ENCODE results near the gene MAB21L4.
"Not testable (repeated sequence)": the region's sequence is repeated elsewhere in the genome, so short reads cannot be mapped to it uniquely, and the experiment has no call there.

MAB21L4 gene

DNA sequence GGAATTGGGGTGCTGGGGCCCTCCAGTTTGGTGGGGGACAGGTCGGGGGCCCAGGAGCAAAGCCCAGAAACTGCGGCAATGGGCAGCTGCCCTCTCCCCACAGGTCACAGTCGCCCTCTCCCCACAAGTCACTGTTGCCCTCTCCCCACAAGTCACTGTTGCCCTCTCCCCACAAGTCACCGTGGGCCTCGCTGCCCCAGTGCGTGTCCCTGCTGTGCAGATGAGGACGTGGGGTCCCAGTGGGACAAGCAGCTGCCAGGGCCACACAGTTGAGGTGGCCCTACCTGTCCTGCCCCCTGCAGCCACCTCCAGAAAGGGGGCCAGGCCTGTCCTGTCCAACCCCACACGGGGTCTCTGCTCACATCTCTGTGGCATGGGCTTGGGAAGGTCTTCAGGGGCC is 40.3 kb downstream of the MAB21L4 start:
- no peak for DNase-seq

DNA sequence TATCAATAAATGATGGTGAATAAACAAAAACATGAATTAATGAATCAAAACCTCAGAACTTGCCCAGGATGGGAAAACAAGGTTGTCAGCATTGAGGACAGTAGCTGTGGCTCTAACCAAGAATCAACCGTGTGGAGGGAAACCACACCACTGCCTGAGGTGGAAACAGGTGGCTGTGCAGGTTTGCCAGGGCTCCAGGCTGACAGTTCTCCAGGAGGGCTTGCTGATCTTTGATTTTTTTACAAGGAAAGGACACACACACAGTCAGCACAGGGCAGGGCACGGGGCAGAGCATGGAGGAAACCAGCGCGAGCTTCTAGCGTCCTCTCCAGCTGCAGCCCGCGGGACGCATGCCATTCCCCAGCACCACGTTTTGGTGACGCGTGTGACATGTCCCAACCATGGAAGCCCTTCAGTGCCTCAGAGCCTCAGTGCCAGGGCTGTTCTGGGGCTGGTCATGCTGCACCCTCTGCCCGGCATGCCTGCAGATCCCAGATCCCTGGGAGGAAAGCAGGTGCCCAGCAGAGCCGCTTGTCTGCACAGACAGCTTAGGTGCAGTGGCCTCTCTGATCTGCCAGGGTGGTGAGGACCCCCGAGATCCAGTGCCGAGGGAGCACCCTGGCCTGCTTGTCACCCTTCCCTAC is 43.2 kb downstream of the MAB21L4 start:
- no peak for DNase-seq

GRCh38 chr2:240851078-240851991 is 44.6 kb downstream of the MAB21L4 start:
- DNase-seq, result peak; percentile 69

DNA sequence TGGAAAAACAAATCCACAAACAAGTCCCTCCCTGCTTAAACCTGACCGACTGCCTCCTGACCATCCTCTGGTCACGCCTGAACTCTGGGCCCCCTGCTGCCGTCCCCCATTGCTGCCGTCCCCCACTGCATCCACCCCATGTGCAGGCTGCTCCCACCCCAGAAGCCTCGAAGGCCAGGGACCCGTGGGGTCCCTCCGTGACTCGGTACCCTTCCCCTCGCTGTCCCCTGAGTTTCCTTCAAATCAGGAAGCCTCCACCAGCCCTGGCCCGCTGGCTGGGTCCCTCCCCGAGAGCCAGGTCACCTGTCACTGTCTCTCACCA is 45.2 kb downstream of the MAB21L4 start:
- no peak for DNase-seq

- DNase-seq, result no peak
Observed at GRCh38 chr2:240850026-240850425, 45.9 kb downstream of the MAB21L4 start.

GRCh38 chr2:240848900-240849680 is 46.9 kb downstream of the MAB21L4 start:
- no peak for DNase-seq

- no peak for DNase-seq
Observed at GRCh38 chr2:240847817-240848216, 48.1 kb downstream of the MAB21L4 start.

DNA sequence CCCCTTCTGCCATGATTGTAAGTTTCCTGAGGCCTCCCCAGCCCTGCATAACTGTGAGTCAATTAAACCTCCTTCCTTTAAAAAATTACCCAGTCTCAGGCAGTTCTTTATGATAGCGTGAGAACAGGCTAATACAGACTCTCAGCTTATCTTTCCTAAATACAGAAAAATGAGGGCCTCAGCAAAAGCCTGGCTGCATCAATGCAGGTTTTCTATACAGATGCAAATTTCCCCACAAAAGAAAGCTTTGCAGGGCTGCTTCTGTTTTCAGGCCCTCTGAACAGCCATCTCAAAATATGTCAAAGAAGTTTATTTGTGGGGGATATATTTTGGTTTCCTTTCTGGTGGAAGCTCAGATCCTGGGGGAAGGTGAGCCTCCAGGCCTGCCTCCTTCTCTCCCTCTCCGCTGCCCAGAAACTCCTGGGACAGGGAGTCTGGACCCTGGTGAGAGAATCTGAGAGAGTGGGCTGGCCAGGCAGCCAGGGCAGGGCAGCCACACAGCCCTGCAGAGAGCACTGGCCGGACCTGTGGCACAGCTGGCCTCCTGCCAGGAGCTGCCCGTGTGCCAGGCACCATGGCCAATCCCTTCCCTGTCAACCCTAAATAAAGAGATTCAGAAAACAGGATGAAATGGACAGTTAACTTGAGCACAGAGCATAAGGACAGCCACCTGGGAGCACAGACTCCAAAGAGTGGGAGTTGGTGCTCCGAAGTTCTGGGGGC is 48.9 kb downstream of the MAB21L4 start:
- no peak for DNase-seq

GRCh38 chr2:240846309-240846708 is 49.6 kb downstream of the MAB21L4 start:
- DNase-seq, result not testable (repeated sequence)

GRCh38 chr2:240840435-240841060 is 55.4 kb downstream of the MAB21L4 start:
- no peak for DNase-seq

DNA sequence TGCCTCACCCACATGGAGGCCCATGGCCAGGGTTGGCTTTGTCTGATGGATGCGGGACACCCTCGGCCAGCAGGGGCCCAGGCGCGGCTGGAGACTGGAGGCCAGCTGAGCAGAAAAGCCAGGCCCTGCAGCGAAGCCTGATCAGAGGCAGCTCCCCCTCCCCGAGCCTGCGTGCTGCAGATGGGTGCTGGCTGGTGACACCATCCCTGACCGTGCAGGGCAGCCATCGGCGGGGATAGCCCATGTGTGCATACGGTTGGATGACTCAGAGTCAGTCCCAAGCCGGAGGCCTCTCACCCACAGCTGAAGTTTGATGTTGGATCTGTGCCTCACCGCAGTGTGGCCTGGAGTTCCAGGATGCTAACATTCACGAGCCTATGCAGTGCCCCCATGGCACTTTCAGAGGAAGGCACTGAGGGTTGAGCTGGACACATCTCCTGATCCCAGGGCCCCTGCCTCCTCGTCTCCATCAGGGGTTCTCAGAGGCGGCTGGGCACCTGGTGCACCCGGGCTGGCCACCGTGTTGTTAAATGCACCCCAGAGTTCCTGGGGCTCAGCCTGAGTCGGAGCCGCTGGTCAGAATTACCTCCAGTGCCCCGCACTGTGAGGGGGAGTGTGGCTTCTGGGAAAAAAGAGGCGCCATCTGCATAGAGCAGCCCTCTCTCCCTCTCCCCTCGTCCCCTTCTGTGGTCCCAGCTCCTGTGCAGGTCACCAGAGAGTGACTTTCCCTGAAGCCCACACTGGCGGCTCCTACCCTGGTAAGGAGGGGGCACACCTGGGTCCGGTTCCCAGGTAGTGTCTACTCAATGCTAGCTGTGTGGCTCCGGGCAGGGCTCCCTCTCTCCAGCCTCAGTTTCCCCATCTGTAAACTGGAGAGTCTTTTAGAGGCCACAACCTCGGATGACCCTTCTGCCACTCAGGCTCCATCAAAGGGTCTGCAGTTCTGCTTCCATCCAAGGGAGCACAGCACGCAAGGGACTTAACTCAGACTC is 56.5 kb downstream of the MAB21L4 start:
- DNase-seq, result no peak

- no peak for DNase-seq
Observed at GRCh38 chr2:240837621-240838020, 58.3 kb downstream of the MAB21L4 start.

DNA sequence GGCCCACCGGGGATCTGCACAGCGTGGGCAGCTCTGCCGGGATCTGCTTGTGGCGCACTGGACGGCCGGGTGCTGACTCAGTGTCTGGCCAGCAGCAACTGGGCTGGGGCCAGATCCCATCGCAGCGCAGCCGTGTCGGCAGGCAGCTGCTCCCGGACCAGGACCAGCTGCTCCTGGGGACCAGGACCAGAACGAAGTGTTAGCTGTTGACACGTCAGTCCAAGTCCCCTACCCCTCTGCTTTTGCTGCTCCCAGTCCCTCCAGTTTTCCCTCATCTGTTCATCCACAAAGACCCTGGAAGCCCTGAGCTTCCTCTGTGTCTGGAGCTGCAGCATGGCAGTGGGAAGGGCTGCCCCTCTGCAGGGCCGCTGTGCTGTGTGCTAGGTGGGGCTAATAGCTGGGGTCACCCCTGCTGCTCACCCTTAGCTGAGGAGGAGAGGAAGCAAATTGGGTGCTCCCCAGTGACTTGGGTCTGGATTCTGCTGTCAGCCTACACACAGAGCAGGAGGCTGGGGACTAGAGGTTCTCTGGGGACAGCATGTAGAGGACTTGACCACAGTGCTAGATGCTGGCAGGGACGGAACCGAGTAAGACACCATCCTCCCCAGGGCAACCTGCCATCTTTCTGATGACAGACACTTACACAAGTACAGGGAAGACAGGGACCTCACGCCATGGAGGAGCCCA is 59.0 kb downstream of the MAB21L4 start:
- no peak for DNase-seq
